H9 (cell line): ENCODE measurements around the gene ALG12. TPM values are rescaled to one million over a fixed set of nuclear protein-coding genes. Genes with fewer than 3 reads are reported as not detected.

Experiments
- DNase-seq: peaks from one replicate; pipeline ENCODE4 v3.0.0-alpha.2; 2017
- H2AFZ ChIP-seq: one replicate; pipeline ENCODE4 v1.6.1; 2013; ENCODE audit warnings: mild to moderate bottlenecking, low read length, control low read depth, moderate library complexity
- H2AK5ac ChIP-seq: 2 replicates; pipeline ENCODE4 v1.6.1; 2013; ENCODE audit warnings: low read length, control low read depth, mixed read lengths; ENCODE audit not compliant: insufficient read length
- H2BK120ac ChIP-seq: one replicate; pipeline ENCODE4 v1.6.1; 2013; ENCODE audit warnings: low read depth, mild to moderate bottlenecking, low read length, control low read depth, inconsistent platforms; ENCODE audit not compliant: poor library complexity, severe bottlenecking
- H2BK12ac ChIP-seq: 2 replicates; pipeline ENCODE4 v1.6.1; 2013; ENCODE audit warnings: low read length, control low read depth, mixed read lengths, low read depth; ENCODE audit not compliant: insufficient read length
- H2BK15ac ChIP-seq: 2 replicates; pipeline ENCODE4 v1.6.1; 2013; ENCODE audit warnings: low read depth, low read length, control low read depth
- H2BK20ac ChIP-seq: one replicate; pipeline ENCODE4 v1.6.1; 2013; ENCODE audit warnings: low read depth, mild to moderate bottlenecking, low read length, control low read depth, inconsistent platforms; ENCODE audit not compliant: poor library complexity, severe bottlenecking
- H2BK5ac ChIP-seq: 2 replicates; pipeline ENCODE4 v1.6.1; 2013; ENCODE audit warnings: low read length, control low read depth, mixed read lengths; ENCODE audit not compliant: insufficient read length
- H3K14ac ChIP-seq: 2 replicates; pipeline ENCODE4 v1.6.1; 2013; ENCODE audit warnings: low read length, control low read depth; ENCODE audit not compliant: insufficient read depth
- H3K18ac ChIP-seq: 2 replicates; pipeline ENCODE4 v1.6.1; 2013; ENCODE audit warnings: low read depth, mild to moderate bottlenecking, mixed read lengths, low read length, control low read depth; ENCODE audit not compliant: insufficient read length
- H3K23ac ChIP-seq: 2 replicates; pipeline ENCODE4 v1.6.1; 2013; ENCODE audit warnings: low read length, control low read depth, mixed read lengths, low read depth; ENCODE audit not compliant: insufficient read length
- H3K23me2 ChIP-seq: 2 replicates; pipeline ENCODE4 v1.6.1; 2013; ENCODE audit warnings: low read depth, mild to moderate bottlenecking, mixed read lengths, low read length, control low read depth; ENCODE audit not compliant: insufficient read length, poor library complexity, severe bottlenecking
- H3K27ac ChIP-seq: 2 replicates; pipeline ENCODE4 v1.5.1; 2013; ENCODE audit warnings: low read length, control low read depth, mixed read lengths, low read depth; ENCODE audit not compliant: insufficient read length
- H3K27me3 ChIP-seq: 2 replicates; pipeline ENCODE4 v1.6.1; 2013; ENCODE audit warnings: low read length, control low read depth, inconsistent platforms; ENCODE audit not compliant: insufficient read depth
- H3K4ac ChIP-seq: 2 replicates; pipeline ENCODE4 v1.6.1; 2013; ENCODE audit warnings: low read depth, mild to moderate bottlenecking, control low read depth, inconsistent platforms, low read length, moderate library complexity
- H3K4me1 ChIP-seq: 2 replicates; pipeline ENCODE4 v1.6.1; 2013; ENCODE audit warnings: low read length, control low read depth, inconsistent platforms; ENCODE audit not compliant: insufficient read depth
- H3K4me2 ChIP-seq: 2 replicates; pipeline ENCODE4 v1.6.1; 2013; ENCODE audit warnings: low read length, control low read depth, mixed read lengths; ENCODE audit not compliant: insufficient read length, insufficient read depth
- H3K56ac ChIP-seq: 2 replicates; pipeline ENCODE4 v1.6.1; 2013; ENCODE audit warnings: low read depth, mild to moderate bottlenecking, mixed read lengths, low read length, control low read depth; ENCODE audit not compliant: insufficient read length
- H3K79me1 ChIP-seq: 2 replicates; pipeline ENCODE4 v1.6.1; 2013; ENCODE audit warnings: low read depth, mild to moderate bottlenecking, moderate library complexity, low read length, control low read depth, inconsistent platforms; ENCODE audit not compliant: insufficient read depth, poor library complexity, severe bottlenecking
- H3K79me2 ChIP-seq: 2 replicates; pipeline ENCODE4 v1.6.1; 2013; ENCODE audit warnings: low read length, control low read depth, inconsistent platforms; ENCODE audit not compliant: insufficient read depth
- H3K9ac ChIP-seq: 2 replicates; pipeline ENCODE4 v1.6.1; 2013; ENCODE audit warnings: low read length, control low read depth, mixed read lengths; ENCODE audit not compliant: insufficient read length; ENCODE audit errors: extremely low read depth
- H3K9me3 ChIP-seq: one replicate; pipeline ENCODE4 v1.6.1; 2013; ENCODE audit warnings: low read depth, low read length, inconsistent platforms; ENCODE audit not compliant: control insufficient read depth
- H3T11ph ChIP-seq: one replicate; pipeline ENCODE4 v1.6.1; 2013; ENCODE audit warnings: mild to moderate bottlenecking, low read length, control low read depth, inconsistent platforms
- H4K20me1 ChIP-seq: one replicate; pipeline ENCODE4 v1.6.1; 2013; ENCODE audit not compliant: control insufficient read depth, insufficient read length, insufficient read depth
- H4K5ac ChIP-seq: 2 replicates; pipeline ENCODE4 v1.6.1; 2013; ENCODE audit warnings: low read depth, mild to moderate bottlenecking, mixed read lengths, low read length, control low read depth; ENCODE audit not compliant: insufficient read length
- H4K8ac ChIP-seq: replicated peaks from 2 replicates; pipeline ENCODE4 v1.6.1; 2013; ENCODE audit warnings: low read length, control low read depth, mixed read lengths, low read depth; ENCODE audit not compliant: insufficient read length
- H4K91ac ChIP-seq: 2 replicates; pipeline ENCODE4 v1.6.1; 2013; ENCODE audit warnings: low read depth, mild to moderate bottlenecking, moderate library complexity, mixed read lengths, low read length, control low read depth; ENCODE audit not compliant: insufficient read length
- H3K27ac Mint-ChIP-seq, 3 experiments: 2 replicates in 2 of 3; 3 replicates in 1 of 3; pipeline ENCODE4 v1.8.0; 2020 to 2021; ENCODE audit warnings: mixed read lengths in 3 of 3, mild to moderate bottlenecking in 1 of 3, moderate library complexity in 1 of 3
- H3K27me3 Mint-ChIP-seq: 2 replicates; pipeline ENCODE4 v1.8.0; 2021; ENCODE audit warnings: low read depth, mild to moderate bottlenecking, moderate library complexity, mixed read lengths
- H3K36me3 Mint-ChIP-seq, 3 experiments: 2 replicates in 2 of 3; 3 replicates in 1 of 3; pipeline ENCODE4 v1.8.0; 2020 to 2021; ENCODE audit warnings: low read depth in 3 of 3, mixed read lengths in 3 of 3; ENCODE audit not compliant: insufficient read depth in 1 of 3
- H3K4me1 Mint-ChIP-seq, 2 experiments: 2 replicates each; pipeline ENCODE4 v1.8.0; 2020; ENCODE audit warnings: mixed read lengths in 2 of 2
- H3K4me3 Mint-ChIP-seq, 2 experiments: 2 replicates in 1 of 2; 3 replicates in 1 of 2; pipeline ENCODE4 v1.8.0; 2020 to 2021; ENCODE audit warnings: mild to moderate bottlenecking in 2 of 2, mixed read lengths in 2 of 2, moderate library complexity in 1 of 2
- H3K9me3 Mint-ChIP-seq, 2 experiments: 2 replicates in 1 of 2; 3 replicates in 1 of 2; pipeline ENCODE4 v1.8.0; 2020; ENCODE audit warnings: mild to moderate bottlenecking in 2 of 2, mixed read lengths in 2 of 2, moderate library complexity in 1 of 2
- WGBS: extraction: QIAGEN DNeasy Blood & Tissue Kit; methylation state at CpG from one replicate; pipeline ENCODE4 v1.1.7; 2013; ENCODE audit warnings: missing lambda C conversion rate, low lambda C conversion rate, mixed read lengths; ENCODE audit not compliant: insufficient read length; ENCODE audit errors: extremely low coverage; 5-methylcytosine and 5-hydroxymethylcytosine counted together
- total RNA-seq: library from RNA; stranded (reverse); gene quantifications from 2 replicates; pipeline ENCODE4 v1.2.1, GENCODE V29; 2021
- TF ChIP-seq, protein P1 (sequence below): fragments of 200-600 bp; sonication (generic); conservative IDR thresholded peaks from 3 replicates; pipeline ENCODE4 v1.8.0; 2021; ENCODE audit warnings: antibody characterized with exemption, mild to moderate bottlenecking

The ALG12 gene
- total RNA-seq, 1 experiment from 2014 or later = 19.2 TPM

DNA sequence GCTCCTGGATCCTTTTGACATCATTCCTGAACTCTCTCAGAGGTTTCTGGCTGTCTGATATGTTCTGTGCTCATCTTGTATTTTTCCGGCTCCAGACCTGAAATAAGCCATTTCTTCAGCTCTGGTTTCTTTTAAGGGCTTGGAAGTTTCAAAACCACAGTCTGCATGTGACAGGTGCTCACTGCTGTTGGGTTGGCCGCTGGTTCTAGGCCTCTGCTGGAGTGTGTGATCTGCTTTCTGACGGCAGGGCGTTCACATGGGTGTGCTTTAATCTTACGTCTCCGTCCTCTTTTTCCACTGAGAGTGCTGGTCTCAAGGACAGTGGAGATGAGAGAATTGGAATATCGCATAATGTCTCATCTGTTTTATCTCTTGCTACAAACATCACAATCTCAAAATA is 54.3 kb downstream of the ALG12 start:
- Mint-ChIP-seq H3K4me3 (no peak overlapping the region), H3K9me3 (peaks cover 28 to 34% of the 10 kb centered on the region in 2 experiments), H3K27ac (0 out of 7 replicates have a peak overlapping the region, but pooled peaks of 1 of the 3 experiments have one; percentile 7), H3K4me1 (peaks cover 13 to 14% of the 10 kb centered on the region in 2 experiments), H3K36me3 (peaks cover 31 to 40% (median 37%) of the 10 kb centered on the region in 3 experiments), H3K27me3 (no peaks in the 10 kb centered on the region)
- Histone ChIP-seq H3K9ac (no peak overlapping the region), H3K79me1 (peaks cover 6% of the 10 kb centered on the region), H3K27me3 (no peaks in the 10 kb centered on the region), H3K27ac (no peak overlapping the region), H3K56ac (no peak overlapping the region), H2BK120ac (no peak overlapping the region), H4K91ac (no peak overlapping the region), H3K4ac (no peak overlapping the region), H3T11ph (no peak overlapping the region), H3K23ac (no peak overlapping the region), H2AK5ac (no peak overlapping the region), H2AFZ (no peak overlapping the region), H2BK5ac (no peak overlapping the region), H2BK20ac (no peak overlapping the region), H2BK15ac (no peak overlapping the region), H2BK12ac (no peak overlapping the region), H3K18ac (no peak overlapping the region), H3K79me2 (peaks cover 28% of the 10 kb centered on the region; the same call in 1 of the 2 replicates), H4K5ac (no peak overlapping the region), H3K4me1 (no peaks in the 10 kb centered on the region), H4K8ac (no peak overlapping the region), H3K4me2 (no peak overlapping the region), H3K14ac (no peak overlapping the region), H4K20me1 (no peaks in the 10 kb centered on the region), H3K9me3 (no peaks in the 10 kb centered on the region), H3K23me2 (no peaks in the 10 kb centered on the region)
- no CpG with 5 or more reads among the region's 7 CpGs for WGBS
- no peak for DNase-seq
- TF ChIP-seq, protein P1, sequence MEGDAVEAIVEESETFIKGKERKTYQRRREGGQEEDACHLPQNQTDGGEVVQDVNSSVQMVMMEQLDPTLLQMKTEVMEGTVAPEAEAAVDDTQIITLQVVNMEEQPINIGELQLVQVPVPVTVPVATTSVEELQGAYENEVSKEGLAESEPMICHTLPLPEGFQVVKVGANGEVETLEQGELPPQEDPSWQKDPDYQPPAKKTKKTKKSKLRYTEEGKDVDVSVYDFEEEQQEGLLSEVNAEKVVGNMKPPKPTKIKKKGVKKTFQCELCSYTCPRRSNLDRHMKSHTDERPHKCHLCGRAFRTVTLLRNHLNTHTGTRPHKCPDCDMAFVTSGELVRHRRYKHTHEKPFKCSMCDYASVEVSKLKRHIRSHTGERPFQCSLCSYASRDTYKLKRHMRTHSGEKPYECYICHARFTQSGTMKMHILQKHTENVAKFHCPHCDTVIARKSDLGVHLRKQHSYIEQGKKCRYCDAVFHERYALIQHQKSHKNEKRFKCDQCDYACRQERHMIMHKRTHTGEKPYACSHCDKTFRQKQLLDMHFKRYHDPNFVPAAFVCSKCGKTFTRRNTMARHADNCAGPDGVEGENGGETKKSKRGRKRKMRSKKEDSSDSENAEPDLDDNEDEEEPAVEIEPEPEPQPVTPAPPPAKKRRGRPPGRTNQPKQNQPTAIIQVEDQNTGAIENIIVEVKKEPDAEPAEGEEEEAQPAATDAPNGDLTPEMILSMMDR = no peak
